ENCODE measurements around the gene ZIC1. TPM values are rescaled to one million over a fixed set of nuclear protein-coding genes. Genes with fewer than 3 reads are reported as not detected.

Gene ZIC1
- total RNA-seq, 1 donor from 2014 or later = not detected

Other genes with a start within 250 kb of the ZIC1 start
- not detected for gene ZIC4, start 2.8 kb upstream of the ZIC1 start, total RNA-seq